WERI-Rb-1 (cell line): ENCODE data around the gene IGSF10.

Experiments
- DNase-seq: peaks from one replicate; pipeline ENCODE4 v3.0.0-alpha.2; 2020
- H3K27ac ChIP-seq: fragments of 250-450 bp; sonication (Bioruptor Pico); 2 replicates; pipeline ENCODE4 v1.5.1; 2020; ENCODE audit warnings: mild to moderate bottlenecking, moderate library complexity
- H3K27me3 ChIP-seq: fragments of 250-450 bp; sonication (Bioruptor Pico); 2 replicates; pipeline ENCODE4 v1.5.1; 2021; ENCODE audit warnings: mild to moderate bottlenecking, low read depth, moderate library complexity; ENCODE audit not compliant: insufficient read depth, severe bottlenecking
- H3K36me3 ChIP-seq: fragments of 250-450 bp; sonication (Bioruptor Pico); 2 replicates; pipeline ENCODE4 v1.5.1; 2020; ENCODE audit warnings: mild to moderate bottlenecking, moderate library complexity
- H3K4me3 ChIP-seq: 2 replicates; pipeline ENCODE4 v1.5.1; 2011; ENCODE audit warnings: low read depth, mild to moderate bottlenecking, control low read depth, low read length
- H3K9me3 ChIP-seq: fragments of 250-450 bp; sonication (Bioruptor Pico); 2 replicates; pipeline ENCODE4 v1.5.1; 2021; ENCODE audit warnings: mild to moderate bottlenecking, moderate library complexity; ENCODE audit not compliant: severe bottlenecking
- CTCF ChIP-seq: IDR thresholded peaks from 2 replicates; pipeline ENCODE4 v1.5.1; 2011; ENCODE audit warnings: low read depth, mild to moderate bottlenecking, control low read depth, inconsistent platforms, low read length

The IGSF10 gene

GRCh38 chr3:151480492-151480891 is 19.6 kb upstream of the IGSF10 start:
- Histone ChIP-seq H3K4me3 (no peak overlapping the region), H3K9me3 (peaks cover 6% of the 10 kb centered on the region), H3K36me3 (no peaks in the 10 kb centered on the region), H3K27me3 (peaks cover 35% of the 10 kb centered on the region), H3K27ac (no peak overlapping the region)
- DNase-seq, result no peak
- no peak for TF ChIP-seq CTCF

GRCh38 chr3:151479452-151479851 is 18.6 kb upstream of the IGSF10 start:
- Histone ChIP-seq H3K9me3 (peaks cover 6% of the 10 kb centered on the region), H3K36me3 (no peaks in the 10 kb centered on the region), H3K4me3 (no peak overlapping the region), H3K27ac (no peak overlapping the region), H3K27me3 (peaks cover 30% of the 10 kb centered on the region)
- DNase-seq, result no peak
- no peak for TF ChIP-seq CTCF

- H3K4me3 ChIP-seq, result no peak overlapping the region
- H3K36me3 ChIP-seq, result no peaks in the 10 kb centered on the region
- peaks cover 6% of the 10 kb centered on the region for H3K9me3 ChIP-seq
- TF ChIP-seq CTCF, result no peak
- no peak overlapping the region for H3K27ac ChIP-seq
- DNase-seq, result no peak
- H3K27me3 ChIP-seq, result peaks cover 35% of the 10 kb centered on the region
These were observed 17.5 kb upstream of the IGSF10 start for GRCh38 chr3:151478335-151478697.

- no peak for TF ChIP-seq CTCF
- H3K4me3 ChIP-seq, result no peak overlapping the region
- H3K36me3 ChIP-seq, result no peaks in the 10 kb centered on the region
- DNase-seq, result no peak
- H3K9me3 ChIP-seq, result peaks cover 6% of the 10 kb centered on the region
- H3K27ac ChIP-seq, result no peak overlapping the region
- peaks cover 40% of the 10 kb centered on the region for H3K27me3 ChIP-seq
These were observed 16.9 kb upstream of the IGSF10 start for GRCh38 chr3:151477591-151478334.

DNA sequence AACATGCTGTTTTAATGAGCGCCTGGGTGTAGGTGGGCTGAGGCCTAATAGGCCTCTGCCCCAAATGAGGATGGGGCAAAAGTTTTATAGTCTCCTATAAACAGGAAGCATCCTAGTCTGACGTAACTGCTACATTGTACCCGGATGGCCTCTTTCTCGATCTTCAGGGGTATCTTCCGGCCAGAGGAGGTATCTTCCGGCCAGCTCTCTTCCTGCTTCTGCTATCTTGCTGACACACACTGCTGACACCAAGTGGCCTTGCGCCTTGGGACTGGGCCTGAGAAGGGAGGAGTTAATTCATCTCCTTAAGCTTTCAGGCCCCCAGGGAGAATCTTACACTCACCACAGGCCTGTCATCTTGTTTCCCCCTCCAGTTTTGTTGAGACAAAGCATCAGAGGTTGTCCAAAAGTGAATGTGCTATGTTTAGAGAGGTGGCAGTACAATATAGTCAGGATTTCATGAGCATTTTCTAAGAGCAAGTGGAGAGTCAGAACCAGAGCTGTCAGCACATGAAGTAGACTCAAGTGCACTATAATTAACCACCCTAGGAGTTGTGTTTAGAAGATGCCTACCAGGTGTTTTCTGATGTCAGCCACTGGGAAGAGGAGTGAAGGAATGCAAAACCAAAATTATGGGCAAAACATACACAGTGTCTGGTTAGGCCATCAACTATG is 15.6 kb upstream of the IGSF10 start:
- H3K9me3 ChIP-seq, result peaks cover 1% of the 10 kb centered on the region
- H3K36me3 ChIP-seq, result no peaks in the 10 kb centered on the region
- no peak for TF ChIP-seq CTCF
- no peak overlapping the region for H3K4me3 ChIP-seq
- peaks cover 37% of the 10 kb centered on the region for H3K27me3 ChIP-seq
- H3K27ac ChIP-seq, result no peak overlapping the region
- no peak for DNase-seq
